ENCODE results near the gene MYH13. TPM values are rescaled to one million over a fixed set of nuclear protein-coding genes. Genes with fewer than 3 reads are reported as not detected.

Gene MYH13
- total RNA-seq, 4 donors from 2014 or later, result not detected

DNA sequence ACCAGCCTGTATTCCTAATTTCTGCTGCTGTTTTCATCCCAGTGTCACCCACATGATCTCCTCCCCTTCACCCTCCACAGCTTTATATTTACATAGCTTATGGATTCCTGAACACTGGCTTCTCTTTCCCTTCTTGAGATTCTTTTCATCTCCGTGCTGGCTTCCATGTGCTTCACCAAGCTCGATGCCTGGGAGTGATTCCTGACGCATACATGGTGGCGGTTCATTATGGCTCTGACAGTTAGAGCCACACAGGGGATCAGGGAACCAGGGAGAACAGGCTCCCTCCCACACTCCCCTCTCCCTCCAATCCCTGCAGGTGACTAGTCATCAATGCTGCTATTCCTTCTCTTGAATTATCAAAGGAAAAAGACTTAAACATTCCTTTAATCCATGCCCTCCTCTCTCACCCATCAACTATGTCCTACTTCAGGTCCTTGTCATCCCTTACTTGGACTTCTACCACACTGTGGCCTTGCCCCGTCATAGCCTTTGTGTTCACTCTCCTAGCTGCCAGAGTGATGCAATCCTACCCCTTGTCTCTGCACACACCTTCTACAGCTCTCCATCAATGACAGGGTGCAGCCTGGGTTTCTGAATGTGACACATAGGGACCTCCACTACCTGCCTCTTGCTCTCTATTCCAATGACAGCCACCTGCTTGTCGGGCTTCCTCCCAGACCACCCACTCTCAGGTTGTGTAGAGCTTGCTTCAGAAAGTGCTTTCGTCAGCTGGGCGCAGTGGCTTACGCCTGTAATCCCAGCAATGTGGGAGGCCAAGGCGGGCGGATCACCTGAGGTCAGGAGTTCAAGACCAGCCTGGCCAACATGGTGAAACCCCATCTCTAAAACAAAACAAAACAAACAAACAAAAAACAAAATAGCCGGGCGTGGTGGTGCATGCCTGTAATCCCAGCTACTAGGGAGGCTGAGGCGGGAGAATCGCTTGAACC lies 43.6 kb downstream of the MYH13 start:
- 79 to 82% methylated on average over 15 of the region's 15 CpGs for WGBS, 2 donors
- intact Hi-C loops (cut with DNase I; ENCODE audit: low total_unique reads), result loop anchor here (10.0 kb wide), 1 partner anchor 286 kb away; no protein-coding TSS in a partner anchor

DNA sequence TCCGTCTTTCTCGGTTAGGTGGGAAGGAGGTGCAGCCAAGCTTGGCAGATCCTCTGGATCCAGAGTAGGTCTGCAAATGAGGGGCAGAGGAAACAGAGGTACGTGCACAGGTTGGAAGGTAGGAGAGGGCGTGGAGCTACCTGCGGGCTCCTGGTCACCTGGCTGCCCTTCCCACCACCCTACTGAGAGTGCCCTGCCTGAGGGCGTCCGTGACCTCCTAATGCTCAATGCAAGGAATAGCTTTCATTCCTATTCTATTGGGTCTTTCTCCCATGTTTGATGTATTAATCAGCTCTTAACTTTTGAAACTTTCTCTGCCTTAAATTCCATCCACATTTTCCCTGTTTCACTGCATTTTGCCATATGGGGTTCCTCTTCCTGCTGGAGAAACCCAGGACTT lies 44.6 kb downstream of the MYH13 start:
- whole genome bisulfite sequencing, 2 donors, result 86 to 87% methylated on average over 7 of the region's 7 CpGs
- TF ChIP-seq, protein P1, sequence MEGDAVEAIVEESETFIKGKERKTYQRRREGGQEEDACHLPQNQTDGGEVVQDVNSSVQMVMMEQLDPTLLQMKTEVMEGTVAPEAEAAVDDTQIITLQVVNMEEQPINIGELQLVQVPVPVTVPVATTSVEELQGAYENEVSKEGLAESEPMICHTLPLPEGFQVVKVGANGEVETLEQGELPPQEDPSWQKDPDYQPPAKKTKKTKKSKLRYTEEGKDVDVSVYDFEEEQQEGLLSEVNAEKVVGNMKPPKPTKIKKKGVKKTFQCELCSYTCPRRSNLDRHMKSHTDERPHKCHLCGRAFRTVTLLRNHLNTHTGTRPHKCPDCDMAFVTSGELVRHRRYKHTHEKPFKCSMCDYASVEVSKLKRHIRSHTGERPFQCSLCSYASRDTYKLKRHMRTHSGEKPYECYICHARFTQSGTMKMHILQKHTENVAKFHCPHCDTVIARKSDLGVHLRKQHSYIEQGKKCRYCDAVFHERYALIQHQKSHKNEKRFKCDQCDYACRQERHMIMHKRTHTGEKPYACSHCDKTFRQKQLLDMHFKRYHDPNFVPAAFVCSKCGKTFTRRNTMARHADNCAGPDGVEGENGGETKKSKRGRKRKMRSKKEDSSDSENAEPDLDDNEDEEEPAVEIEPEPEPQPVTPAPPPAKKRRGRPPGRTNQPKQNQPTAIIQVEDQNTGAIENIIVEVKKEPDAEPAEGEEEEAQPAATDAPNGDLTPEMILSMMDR (IDR thresholded peaks at IDR 0.05), result no peak
- TF ChIP-seq POLR2A (IDR thresholded peaks at IDR 0.05), result no peak
- intact Hi-C loops (cut with DNase I; ENCODE audit: low total_unique reads), result loop anchor here (10.0 kb wide), 1 partner anchor 287 kb away; no protein-coding TSS in a partner anchor
- no peak for DNase-seq (ENCODE audit: low spot score in 2 of 2)
- H3K4me3 ChIP-seq (ENCODE audit: low read depth, poor library complexity, severe bottlenecking), result no peak overlapping the region

More for the DNA sequence above, 43.6 kb downstream of the MYH13 start:
- H3K4me3 ChIP-seq (ENCODE audit: low read depth, poor library complexity, severe bottlenecking), result no peak overlapping the region
- no peak for TF ChIP-seq POLR2A (IDR thresholded peaks at IDR 0.05)
- TF ChIP-seq, protein P1 (IDR thresholded peaks at IDR 0.05), result no peak
- DNase-seq (ENCODE audit: low spot score in 2 of 2), result no peak

DNA sequence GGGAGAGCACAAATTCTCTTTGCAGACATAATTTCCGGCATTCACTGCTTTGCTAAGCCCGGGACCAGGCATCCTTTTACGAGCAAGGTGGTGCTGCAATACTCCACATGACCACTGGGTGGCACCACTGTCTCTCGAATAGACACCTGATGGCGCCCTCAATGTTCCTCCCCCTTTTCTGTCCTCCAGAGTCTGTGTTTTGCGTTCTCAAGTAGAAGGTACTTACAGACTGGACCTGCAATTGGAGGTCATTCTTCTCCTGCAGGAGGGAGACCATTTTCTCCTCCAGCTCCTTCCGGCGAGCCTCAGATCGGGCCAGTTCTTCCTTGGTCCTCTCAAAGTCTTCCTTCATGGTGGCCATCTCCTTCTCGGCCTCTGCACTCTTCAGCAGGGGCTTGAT lies 45.2 kb downstream of the MYH13 start:
- TF ChIP-seq POLR2A (IDR thresholded peaks at IDR 0.05), result no peak
- TF ChIP-seq, protein P1 (IDR thresholded peaks at IDR 0.05), result peak in 1 of 3 donors; percentile 61
- intact Hi-C loops (cut with DNase I; ENCODE audit: low total_unique reads), result loop anchor here (10.0 kb wide), 1 partner anchor 287 kb away; no protein-coding TSS in a partner anchor
- DNase-seq (ENCODE audit: low spot score in 2 of 2), result peak; percentile 82 to 95
- WGBS, 2 donors, result 38 to 42% methylated on average over 10 of the region's 10 CpGs
- H3K4me3 ChIP-seq (ENCODE audit: low read depth, poor library complexity, severe bottlenecking), result no peak overlapping the region

DNA sequence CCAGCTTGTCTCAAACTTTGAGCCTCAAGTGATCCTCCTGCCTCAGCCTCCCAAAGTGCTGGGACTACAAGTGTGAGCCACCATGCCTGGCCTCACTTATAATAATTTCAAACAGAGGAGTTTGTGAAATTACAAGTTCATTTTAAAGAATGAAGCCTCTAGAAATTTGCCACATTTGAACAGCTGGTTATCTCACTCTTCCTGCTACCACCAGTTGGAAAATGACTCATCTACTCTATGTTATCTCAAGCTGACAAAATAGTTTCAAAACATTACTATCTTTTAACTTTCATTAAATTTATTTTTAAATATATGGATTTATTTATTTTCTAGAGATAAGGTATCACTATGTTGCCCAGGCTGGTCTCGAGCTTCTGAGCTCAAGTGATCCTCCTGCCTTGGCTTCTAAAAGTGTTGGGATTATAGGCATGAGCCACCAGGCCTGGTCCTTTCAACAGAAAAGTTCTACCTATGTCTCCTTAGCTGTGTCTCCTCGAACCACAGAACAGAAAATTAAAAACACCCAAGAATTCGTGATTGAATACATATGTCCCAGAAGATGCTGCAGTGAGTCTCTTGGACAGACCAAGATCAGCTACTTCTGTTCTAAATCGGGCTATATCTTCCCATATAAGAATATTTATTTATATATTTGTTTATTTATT lies 47.6 kb downstream of the MYH13 start:
- intact Hi-C loops (cut with DNase I; ENCODE audit: low total_unique reads), result loop anchor here (10.0 kb wide), 1 partner anchor 290 kb away; no protein-coding TSS in a partner anchor
- TF ChIP-seq, protein P1 (IDR thresholded peaks at IDR 0.05), result no peak
- TF ChIP-seq POLR2A (IDR thresholded peaks at IDR 0.05), result no peak
- 70 to 75% methylated on average over 4 of the region's 4 CpGs for whole genome bisulfite sequencing, 2 donors
- no peak for DNase-seq (ENCODE audit: low spot score in 2 of 2)
- H3K4me3 ChIP-seq (ENCODE audit: low read depth, poor library complexity, severe bottlenecking), result no peak overlapping the region

DNA sequence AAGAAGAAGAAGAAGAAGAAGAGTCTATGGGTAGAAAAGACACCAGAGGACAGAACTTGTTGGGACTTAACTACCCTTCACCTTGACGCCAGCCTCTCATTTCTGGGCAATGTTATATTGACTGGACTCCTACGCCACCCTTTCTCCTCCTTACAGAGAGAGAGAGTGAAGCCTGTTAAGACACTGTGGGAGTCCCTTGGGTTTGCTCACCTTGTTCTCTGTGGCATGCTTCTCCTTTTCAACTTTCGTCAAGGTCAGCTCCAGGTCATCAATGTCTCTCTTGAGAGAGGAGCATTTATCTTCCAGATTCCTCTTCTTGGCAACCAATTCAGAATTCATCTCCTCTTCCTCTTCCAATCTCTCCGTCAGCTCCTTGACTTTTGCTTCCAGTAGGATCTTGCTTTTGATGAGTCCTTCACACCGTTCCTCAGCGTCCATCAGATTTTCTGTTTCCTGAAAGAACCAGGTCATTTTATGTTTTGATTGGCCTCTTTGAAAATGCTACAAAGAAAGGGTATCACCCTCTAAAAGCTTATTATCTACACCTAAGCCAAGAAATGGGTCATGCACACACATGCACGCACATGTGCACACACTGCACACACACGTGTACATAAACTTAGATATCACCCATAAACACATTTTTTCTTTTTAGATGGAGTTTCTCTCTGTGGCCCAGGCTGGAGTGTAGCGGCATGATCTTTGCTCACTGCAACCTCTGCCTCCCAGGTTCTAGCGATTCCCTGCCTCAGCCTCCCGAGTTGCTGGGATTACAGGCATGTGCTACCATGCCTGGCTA lies 48.8 kb downstream of the MYH13 start:
- H3K4me3 ChIP-seq (ENCODE audit: low read depth, poor library complexity, severe bottlenecking), result no peak overlapping the region
- no peak for TF ChIP-seq POLR2A (IDR thresholded peaks at IDR 0.05)
- TF ChIP-seq, protein P1 (IDR thresholded peaks at IDR 0.05), result no peak
- WGBS, 2 donors, result 89 to 92% methylated on average over 11 of the region's 11 CpGs
- intact Hi-C loops (cut with DNase I; ENCODE audit: low total_unique reads), result loop anchor here (10.0 kb wide), 1 partner anchor 291 kb away; no protein-coding TSS in a partner anchor
- no peak for DNase-seq (ENCODE audit: low spot score in 2 of 2)

Data from lower leg skin (tissue), 4 donors.